DOHH2 (cell line): ENCODE measurements around the gene GBGT1.

ENCODE experiments used
- EZH2phosphoT487 ChIP-seq: fragments of 200-600 bp; sonication (generic); IDR thresholded peaks from 2 replicates; pipeline ENCODE4 v1.6.1; 2017; ENCODE audit warnings: borderline replicate concordance, mild to moderate bottlenecking, antibody characterized with exemption, low read length, moderate library complexity, mixed read lengths
- TF ChIP-seq, protein P1 (sequence below): fragments of 200-600 bp; sonication (generic); IDR thresholded peaks from one replicate; pipeline ENCODE4 v1.5.1; 2014; ENCODE audit warnings: antibody characterized with exemption, mild to moderate bottlenecking, low read depth, low read length; ENCODE audit not compliant: poor library complexity, severe bottlenecking

DNA sequence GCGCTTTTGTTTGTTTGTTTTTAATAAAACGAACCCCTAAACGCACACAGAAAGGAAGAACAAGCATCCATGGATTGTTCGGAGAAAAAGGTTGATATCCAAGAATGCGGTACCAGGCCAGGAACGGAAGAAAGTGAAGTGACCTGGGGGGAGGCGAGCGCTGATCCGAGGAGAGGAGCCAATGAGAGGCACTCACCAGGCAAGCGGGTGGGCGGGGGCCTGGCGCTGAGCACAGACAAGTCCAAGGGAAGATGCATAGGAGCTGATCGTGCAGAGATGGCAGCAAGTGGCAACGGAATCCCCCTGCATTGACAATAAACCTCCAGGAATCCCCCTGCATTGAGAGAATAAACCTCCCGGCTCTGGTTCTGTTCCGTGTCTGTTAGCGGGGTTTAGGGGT, 36.9 kb upstream of the GBGT1 start:
- TF ChIP-seq, protein P1, sequence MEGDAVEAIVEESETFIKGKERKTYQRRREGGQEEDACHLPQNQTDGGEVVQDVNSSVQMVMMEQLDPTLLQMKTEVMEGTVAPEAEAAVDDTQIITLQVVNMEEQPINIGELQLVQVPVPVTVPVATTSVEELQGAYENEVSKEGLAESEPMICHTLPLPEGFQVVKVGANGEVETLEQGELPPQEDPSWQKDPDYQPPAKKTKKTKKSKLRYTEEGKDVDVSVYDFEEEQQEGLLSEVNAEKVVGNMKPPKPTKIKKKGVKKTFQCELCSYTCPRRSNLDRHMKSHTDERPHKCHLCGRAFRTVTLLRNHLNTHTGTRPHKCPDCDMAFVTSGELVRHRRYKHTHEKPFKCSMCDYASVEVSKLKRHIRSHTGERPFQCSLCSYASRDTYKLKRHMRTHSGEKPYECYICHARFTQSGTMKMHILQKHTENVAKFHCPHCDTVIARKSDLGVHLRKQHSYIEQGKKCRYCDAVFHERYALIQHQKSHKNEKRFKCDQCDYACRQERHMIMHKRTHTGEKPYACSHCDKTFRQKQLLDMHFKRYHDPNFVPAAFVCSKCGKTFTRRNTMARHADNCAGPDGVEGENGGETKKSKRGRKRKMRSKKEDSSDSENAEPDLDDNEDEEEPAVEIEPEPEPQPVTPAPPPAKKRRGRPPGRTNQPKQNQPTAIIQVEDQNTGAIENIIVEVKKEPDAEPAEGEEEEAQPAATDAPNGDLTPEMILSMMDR, result no peak
- no peak for TF ChIP-seq EZH2phosphoT487
